ENCODE data around the gene TBC1D7. TPM values are rescaled to one million over a fixed set of nuclear protein-coding genes. Genes with fewer than 3 reads are reported as not detected.

The TBC1D7 gene
- total and polyA plus RNA-seq, 2 of the 4 experiments (the other 2 are of a cell fraction): 14.3 to 22.6 TPM

- DNase-seq (peak; percentile 81), ATAC-seq (ENCODE audit: low read depth) (peak; percentile 68)
- ChIA-PET POLR2A (ENCODE audit: unreplicated experiment) (interaction anchor here (0.8 kb wide), 1 partner anchor 25 kb away, joined by 4 read pairs; the partner anchor contains the start of gene TBC1D7), CTCF (interaction anchor here (0.6 to 0.9 kb wide), 2 partner anchors 86 to 311 kb away, joined by 3 to 4 read pairs; partner anchors contain the start of gene NOL7)
- no CpG with 5 or more reads among the region's 7 CpGs for WGBS, 2 experiments (ENCODE audit: extremely low coverage in 2 of 2, insufficient read length in 1 of 2)
- peak overlapping the region; percentile 80 for H3K4me2 ChIP-seq (ENCODE audit: low read depth, low read length)
- H3K36me3 ChIP-seq (ENCODE audit: control insufficient read depth, insufficient read depth, low read length): peaks cover 13% of the 10 kb centered on the region; the same call in 1 of the 2 replicates
- peaks cover 10% of the 10 kb centered on the region for H3K4me1 ChIP-seq (ENCODE audit: control insufficient read depth, insufficient read depth, low read length)
- peak overlapping the region; percentile 68 for H3K9ac ChIP-seq (ENCODE audit: low read depth, low read length)
- H4K5ac ChIP-seq (ENCODE audit: low read depth, low read length): no peak overlapping the region; the same call in 1 of the 2 replicates
- H3K56ac ChIP-seq (ENCODE audit: extremely low read depth, insufficient read depth, low read length): peak overlapping the region; percentile 62
- TF ChIP-seq RAD21 (IDR thresholded peaks at IDR 0.05; ENCODE audit: low read length) (no peak), USF2 (IDR thresholded peaks at IDR 0.05; ENCODE audit: low read depth, low read length) (no peak), ELK1 (IDR thresholded peaks at IDR 0.05; ENCODE audit: borderline replicate concordance, low read depth, low read length) (no peak), CTCF (conservative IDR thresholded peaks at IDR 0.05; ENCODE audit: low read depth, low read length) (no peak), CHD1 (IDR thresholded peaks at IDR 0.05; ENCODE audit: low read depth, low read length) (no peak), POLR2A (IDR thresholded peaks at IDR 0.05; ENCODE audit: low read depth, low read length) (no peak), MAZ (IDR thresholded peaks at IDR 0.05; ENCODE audit: borderline replicate concordance, low read depth, low read length) (no peak), RFX5 (IDR thresholded peaks at IDR 0.05; ENCODE audit: low read depth, low read length) (no peak), NFE2L2 (IDR thresholded peaks at IDR 0.05; ENCODE audit: low read depth, low read length) (no peak), CEBPB (IDR thresholded peaks at IDR 0.05; ENCODE audit: low read depth, low read length) (no peak), RCOR1 (IDR thresholded peaks at IDR 0.05; ENCODE audit: insufficient replicate concordance, low read length) (no peak), MXI1 (IDR thresholded peaks at IDR 0.05; ENCODE audit: borderline replicate concordance, low read depth, low read length) (no peak), BHLHE40 (IDR thresholded peaks at IDR 0.05; ENCODE audit: low read depth, low read length) (no peak), MAFK (IDR thresholded peaks at IDR 0.05; ENCODE audit: low read depth, low read length) (no peak), FOS (IDR thresholded peaks at IDR 0.05; ENCODE audit: low read depth, low read length) (no peak), SMC3 (IDR thresholded peaks at IDR 0.05; ENCODE audit: low read depth, low read length) (no peak)
- H2AK5ac ChIP-seq (ENCODE audit: low read depth, low read length): peak overlapping the region; percentile 72; the same call in 1 of the 2 replicates
- peak overlapping the region; percentile 13; the same call in 1 of the 2 replicates for H3K4me3 ChIP-seq (ENCODE audit: insufficient read depth, low read depth, low read length)
- peak overlapping the region; percentile 62 for H4K91ac ChIP-seq (ENCODE audit: insufficient read depth, low read depth, low read length)
- H2AK9ac ChIP-seq (replicated peaks; ENCODE audit: low read depth, low read length, poor library complexity): peak overlapping the region; percentile 4
- no TSS peak for BruUV-seq (replicated peaks)
- peaks cover 8% of the 10 kb centered on the region for H3K9me1 ChIP-seq (ENCODE audit: insufficient read depth, low read length)
- H2BK15ac ChIP-seq (ENCODE audit: low read depth, low read length): peak overlapping the region; percentile 12; the same call in 1 of the 3 replicates
- peak overlapping the region; percentile 84; the same call in 1 of the 2 replicates for H3K27ac ChIP-seq (ENCODE audit: insufficient read depth, low read length)
- H4K20me1 ChIP-seq (ENCODE audit: insufficient read depth, low read length): no peaks in the 10 kb centered on the region
- H3K9me3 ChIP-seq (ENCODE audit: control insufficient read depth, insufficient read depth, low read length): no peaks in the 10 kb centered on the region
- in situ Hi-C loops (cut with MboI; ENCODE audit: low sequenced_read_pairs): no loop called here
- peak overlapping the region; percentile 76 for H3K18ac ChIP-seq (ENCODE audit: low read depth, low read length)
- peak overlapping the region; percentile 76 for H3K14ac ChIP-seq (replicated peaks; ENCODE audit: low read depth, low read length)
- H2AFZ ChIP-seq (replicated peaks; ENCODE audit: low read length, poor library complexity): peak overlapping the region; percentile 23
- H4K8ac ChIP-seq (ENCODE audit: low read depth in 2 of 2, low read length in 2 of 2): peak overlapping the region in 1 of 2 experiments; percentile 91; a peak in 2 of 4 replicates
- peak overlapping the region; percentile 74 for H3K4ac ChIP-seq (ENCODE audit: low read depth, low read length)
- peak overlapping the region; percentile 78 for H2BK20ac ChIP-seq (ENCODE audit: low read depth, low read length)
- intact Hi-C loops (cut with micrococcal nuclease): loop anchor here (1.0 kb wide), 2 partner anchors 25 to 108 kb away; partner anchors contain the start of gene TBC1D7
- dilution Hi-C loops (cut with HindIII; ENCODE audit: low sequenced_read_pairs, unreplicated experiment): no loop called here
- peaks cover 6 to 14% of the 10 kb centered on the region in 2 experiments; a peak in 2 of 4 replicates for H3K79me1 ChIP-seq (ENCODE audit: low read depth in 1 of 2, low read length in 2 of 2)
- peak overlapping the region; percentile 37 for H2BK120ac ChIP-seq (ENCODE audit: low read depth, low read length)
- peak overlapping the region; percentile 87 for H3K23ac ChIP-seq (ENCODE audit: low read depth, low read length)
- H2BK5ac ChIP-seq (ENCODE audit: low read depth, low read length, poor library complexity, severe bottlenecking): peak overlapping the region; percentile 82
- no peaks in the 10 kb centered on the region for H3K27me3 ChIP-seq (ENCODE audit: control insufficient read depth, insufficient read depth, low read length)
These were observed 24.7 kb downstream of the TBC1D7 start for GRCh38 chr6:13303668-13304017.
